HEK293 (cell line): ENCODE measurements around the gene VN1R4.
"Not testable (repeated sequence)": the region's sequence is repeated elsewhere in the genome, so short reads cannot be mapped to it uniquely, and the experiment has no call there.

Experiments used
- CTCF ChIA-PET: fragments of 350-600 bp; formaldehyde crosslinking; extraction: SDS; loops from one replicate; lab custom pipeline; 2021; ENCODE audit warnings: antibody characterized with exemption; lab: Yijun Ruan, JAX
- POLR2A ChIA-PET: fragments of 300-600 bp; formaldehyde crosslinking; extraction: SDS; loops from one replicate; lab custom pipeline; 2020; ENCODE audit warnings: antibody characterized with exemption, inconsistent platforms; lab: Yijun Ruan, JAX
- H3K27ac ChIP-seq: fragments of 200-500 bp; sonication (Bioruptor generic); 2 replicates; pipeline ENCODE4 v1.5.1; 2014; ENCODE audit warnings: low read depth, low read length, control low read depth, inconsistent platforms; ENCODE audit errors: extremely low read depth
- H3K36me3 ChIP-seq, 2 experiments: fragments of 200-500 bp in 1 of 2; sonication (Bioruptor generic) in 1 of 2; 1 replicate in 1 of 2; 2 replicates in 1 of 2; pipeline ENCODE4 v1.5.1; 2014 to 2017; ENCODE audit warnings: inconsistent platforms in 2 of 2, low read length in 2 of 2; ENCODE audit not compliant: control insufficient read depth in 2 of 2, insufficient read depth in 1 of 2
- H3K4me1 ChIP-seq: fragments of 200-500 bp; sonication (Bioruptor generic); 2 replicates; pipeline ENCODE4 v1.5.1; 2014; ENCODE audit warnings: mild to moderate bottlenecking, low read length, inconsistent platforms; ENCODE audit not compliant: control insufficient read depth, insufficient read depth
- H3K4me3 ChIP-seq: 2 replicates; pipeline ENCODE4 v1.5.1; 2011; ENCODE audit warnings: low read depth, mild to moderate bottlenecking, control low read depth, low read length, moderate library complexity
- H3K9me3 ChIP-seq: fragments of 200-500 bp; sonication (Bioruptor generic); 2 replicates; pipeline ENCODE4 v1.5.1; 2014; ENCODE audit warnings: low read depth, low read length, inconsistent platforms; ENCODE audit not compliant: control insufficient read depth, insufficient read depth
- ZNF626 ChIP-seq: fragments of 450-650 bp; sonication (Bioruptor Pico); formaldehyde crosslinking; IDR thresholded peaks from 2 replicates; pipeline ENCODE4 v1.5.1; 2018; ENCODE audit warnings: missing biosample characterization, missing genetic modification characterization, inconsistent platforms
- ZNF660 ChIP-seq: fragments of 450-650 bp; IDR thresholded peaks from 2 replicates; pipeline ENCODE4 v1.5.1; 2018; ENCODE audit warnings: missing biosample characterization, mild to moderate bottlenecking, missing genetic modification characterization
- ZXDB ChIP-seq: fragments of 450-650 bp; formaldehyde crosslinking; IDR thresholded peaks from 2 replicates; pipeline ENCODE4 v1.5.1; 2016; ENCODE audit warnings: missing biosample characterization, missing genetic modification characterization
- TF ChIP-seq, protein P1 (sequence below): fragments of 450-650 bp; formaldehyde crosslinking; IDR thresholded peaks from 2 replicates; pipeline ENCODE4 v1.5.1; 2016; ENCODE audit warnings: missing biosample characterization, missing genetic modification characterization, low read depth
- TF ChIP-seq, protein P2 (sequence below): fragments of 450-650 bp; formaldehyde crosslinking; IDR thresholded peaks from 2 replicates; pipeline ENCODE4 v1.5.1; 2016; ENCODE audit warnings: missing biosample characterization, missing genetic modification characterization
- TF ChIP-seq, protein P3 (sequence below): fragments of 450-650 bp; formaldehyde crosslinking; IDR thresholded peaks from 2 replicates; pipeline ENCODE4 v1.5.1; 2016; ENCODE audit warnings: missing biosample characterization, missing genetic modification characterization
- TF ChIP-seq, protein P4 (sequence below): fragments of 450-650 bp; formaldehyde crosslinking; IDR thresholded peaks from 2 replicates; pipeline ENCODE4 v1.5.1; 2016; ENCODE audit warnings: missing biosample characterization, missing genetic modification characterization, borderline replicate concordance

VN1R4 gene

DNA sequence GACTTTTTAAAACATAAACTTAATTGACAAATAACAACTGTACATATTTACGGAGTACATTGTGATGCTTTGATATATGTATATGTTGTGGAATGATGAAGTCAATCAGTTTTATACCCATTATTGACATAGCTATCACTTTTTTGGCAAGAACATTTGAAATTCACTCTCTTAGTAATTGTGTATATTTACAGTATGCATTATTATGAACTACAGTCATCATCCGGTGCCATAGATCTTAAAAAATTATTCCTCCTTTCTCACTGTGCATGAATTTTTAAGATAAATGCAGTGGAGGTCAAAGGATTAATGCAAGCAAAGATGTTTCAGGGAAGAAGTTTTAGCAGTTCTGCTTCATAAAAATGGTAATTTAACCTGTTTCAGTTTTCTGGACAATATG is 8.0 kb upstream of the VN1R4 start:
- H3K36me3 ChIP-seq: no peaks in the 10 kb centered on the region

DNA sequence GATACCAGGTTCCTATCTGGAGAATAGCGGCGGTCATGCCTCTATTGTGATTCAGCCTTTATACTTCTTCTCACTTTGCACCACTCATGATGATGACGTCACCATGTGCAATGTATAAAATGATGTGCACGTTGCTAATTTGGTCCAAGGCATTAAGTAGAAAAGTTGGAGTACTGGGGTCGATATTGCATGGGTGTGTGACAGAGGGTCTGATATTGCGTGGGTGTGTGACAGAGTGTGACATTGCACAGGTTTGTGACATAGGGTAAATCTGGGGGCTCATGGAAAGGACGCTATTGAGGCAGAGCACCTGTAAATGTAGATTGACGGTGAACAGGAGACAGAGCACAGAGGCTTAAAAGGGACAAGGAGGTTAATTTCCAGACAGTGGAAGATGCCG is 4.5 kb upstream of the VN1R4 start:
- no peaks in the 10 kb centered on the region for H3K9me3 ChIP-seq
- no peak overlapping the region for H3K4me3 ChIP-seq
- CTCF ChIA-PET: no interaction called here
- TF ChIP-seq, protein P1, sequence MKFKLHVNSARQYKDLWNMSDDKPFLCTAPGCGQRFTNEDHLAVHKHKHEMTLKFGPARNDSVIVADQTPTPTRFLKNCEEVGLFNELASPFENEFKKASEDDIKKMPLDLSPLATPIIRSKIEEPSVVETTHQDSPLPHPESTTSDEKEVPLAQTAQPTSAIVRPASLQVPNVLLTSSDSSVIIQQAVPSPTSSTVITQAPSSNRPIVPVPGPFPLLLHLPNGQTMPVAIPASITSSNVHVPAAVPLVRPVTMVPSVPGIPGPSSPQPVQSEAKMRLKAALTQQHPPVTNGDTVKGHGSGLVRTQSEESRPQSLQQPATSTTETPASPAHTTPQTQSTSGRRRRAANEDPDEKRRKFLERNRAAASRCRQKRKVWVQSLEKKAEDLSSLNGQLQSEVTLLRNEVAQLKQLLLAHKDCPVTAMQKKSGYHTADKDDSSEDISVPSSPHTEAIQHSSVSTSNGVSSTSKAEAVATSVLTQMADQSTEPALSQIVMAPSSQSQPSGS: peak; percentile 34; the same call in 1 of the 2 replicates
- TF ChIP-seq, protein P2, sequence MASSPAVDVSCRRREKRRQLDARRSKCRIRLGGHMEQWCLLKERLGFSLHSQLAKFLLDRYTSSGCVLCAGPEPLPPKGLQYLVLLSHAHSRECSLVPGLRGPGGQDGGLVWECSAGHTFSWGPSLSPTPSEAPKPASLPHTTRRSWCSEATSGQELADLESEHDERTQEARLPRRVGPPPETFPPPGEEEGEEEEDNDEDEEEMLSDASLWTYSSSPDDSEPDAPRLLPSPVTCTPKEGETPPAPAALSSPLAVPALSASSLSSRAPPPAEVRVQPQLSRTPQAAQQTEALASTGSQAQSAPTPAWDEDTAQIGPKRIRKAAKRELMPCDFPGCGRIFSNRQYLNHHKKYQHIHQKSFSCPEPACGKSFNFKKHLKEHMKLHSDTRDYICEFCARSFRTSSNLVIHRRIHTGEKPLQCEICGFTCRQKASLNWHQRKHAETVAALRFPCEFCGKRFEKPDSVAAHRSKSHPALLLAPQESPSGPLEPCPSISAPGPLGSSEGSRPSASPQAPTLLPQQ: no peak
- POLR2A ChIA-PET: no interaction called here
- H3K36me3 ChIP-seq: no peaks in the 10 kb centered on the region
- H3K4me1 ChIP-seq: no peaks in the 10 kb centered on the region
- H3K27ac ChIP-seq: no peak overlapping the region

More for the DNA sequence above, 8.0 kb upstream of the VN1R4 start:
- no peak for TF ChIP-seq ZNF626 (tag by site-specific recombination)
- TF ChIP-seq, all 188 proteins: peak for 0
- no peak overlapping the region for H3K4me3 ChIP-seq
- no peaks in the 10 kb centered on the region for H3K9me3 ChIP-seq
- POLR2A ChIA-PET: no interaction called here
- H3K4me1 ChIP-seq: no peaks in the 10 kb centered on the region
- no peak overlapping the region for H3K27ac ChIP-seq
- CTCF ChIA-PET: no interaction called here

DNA sequence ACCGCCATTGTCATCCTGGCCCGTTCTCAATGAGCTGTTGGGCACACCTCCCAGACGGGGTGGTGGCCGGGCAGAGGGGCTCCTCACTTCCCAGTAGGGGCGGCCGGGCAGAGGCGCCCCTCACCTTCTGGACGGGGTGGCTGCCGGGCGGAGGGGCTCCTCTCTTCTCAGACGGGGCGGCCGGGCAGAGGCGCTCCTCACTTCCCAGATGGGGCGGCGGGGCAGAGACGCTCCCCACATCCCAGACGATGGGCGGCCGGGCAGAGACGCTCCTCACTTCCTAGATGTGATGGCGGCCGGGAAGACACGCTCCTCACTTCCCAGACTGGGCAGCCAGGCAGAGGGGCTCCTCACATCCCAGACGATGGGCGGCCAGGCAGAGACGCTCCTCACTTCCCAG is 2.3 kb upstream of the VN1R4 start:
- H3K27ac ChIP-seq, POLR2A ChIA-PET, H3K4me1 ChIP-seq, H3K4me3 ChIP-seq, H3K36me3 ChIP-seq, H3K9me3 ChIP-seq, CTCF ChIA-PET: not testable (repeated sequence)

DNA sequence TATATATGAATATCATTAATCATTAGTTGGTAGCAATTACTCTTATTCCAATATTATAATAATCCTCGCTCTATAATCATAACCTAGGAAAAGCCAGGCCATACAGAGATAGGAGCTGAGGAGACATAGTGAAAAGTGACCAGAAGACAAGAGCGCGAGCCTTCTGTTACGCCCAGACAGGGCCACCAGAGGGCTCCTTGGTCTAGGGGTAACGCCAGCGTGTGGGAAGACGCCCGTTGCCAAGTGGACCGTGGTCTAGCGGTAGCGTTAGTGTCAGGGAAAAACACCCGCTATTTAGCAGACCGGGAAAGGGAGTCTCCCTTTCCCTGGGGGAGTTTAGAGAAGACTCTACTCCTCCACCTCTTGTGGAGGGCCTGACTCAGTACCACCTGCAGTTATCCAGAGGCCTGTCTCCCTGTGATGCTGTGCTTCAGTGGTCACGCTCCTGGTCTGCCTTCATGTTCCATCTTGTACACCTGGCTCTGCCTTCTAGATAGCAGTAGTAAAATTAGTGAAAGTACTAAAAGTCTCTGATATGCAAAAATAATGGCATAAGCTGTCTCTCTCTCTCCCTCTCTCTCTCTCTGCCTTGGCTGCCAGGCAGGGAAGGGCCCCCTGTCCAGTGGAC is 9.7 kb downstream of the VN1R4 start, which contains the start of gene VN1R2:
VN1R2 (plus strand) TSS at position 578 of the 628 bp plus-strand sequence. CDS start 84 bp downstream, outside the sequence.
- CTCF ChIA-PET, H3K9me3 ChIP-seq, H3K36me3 ChIP-seq, H3K4me1 ChIP-seq, POLR2A ChIA-PET, H3K27ac ChIP-seq, H3K4me3 ChIP-seq: not testable (repeated sequence)

DNA sequence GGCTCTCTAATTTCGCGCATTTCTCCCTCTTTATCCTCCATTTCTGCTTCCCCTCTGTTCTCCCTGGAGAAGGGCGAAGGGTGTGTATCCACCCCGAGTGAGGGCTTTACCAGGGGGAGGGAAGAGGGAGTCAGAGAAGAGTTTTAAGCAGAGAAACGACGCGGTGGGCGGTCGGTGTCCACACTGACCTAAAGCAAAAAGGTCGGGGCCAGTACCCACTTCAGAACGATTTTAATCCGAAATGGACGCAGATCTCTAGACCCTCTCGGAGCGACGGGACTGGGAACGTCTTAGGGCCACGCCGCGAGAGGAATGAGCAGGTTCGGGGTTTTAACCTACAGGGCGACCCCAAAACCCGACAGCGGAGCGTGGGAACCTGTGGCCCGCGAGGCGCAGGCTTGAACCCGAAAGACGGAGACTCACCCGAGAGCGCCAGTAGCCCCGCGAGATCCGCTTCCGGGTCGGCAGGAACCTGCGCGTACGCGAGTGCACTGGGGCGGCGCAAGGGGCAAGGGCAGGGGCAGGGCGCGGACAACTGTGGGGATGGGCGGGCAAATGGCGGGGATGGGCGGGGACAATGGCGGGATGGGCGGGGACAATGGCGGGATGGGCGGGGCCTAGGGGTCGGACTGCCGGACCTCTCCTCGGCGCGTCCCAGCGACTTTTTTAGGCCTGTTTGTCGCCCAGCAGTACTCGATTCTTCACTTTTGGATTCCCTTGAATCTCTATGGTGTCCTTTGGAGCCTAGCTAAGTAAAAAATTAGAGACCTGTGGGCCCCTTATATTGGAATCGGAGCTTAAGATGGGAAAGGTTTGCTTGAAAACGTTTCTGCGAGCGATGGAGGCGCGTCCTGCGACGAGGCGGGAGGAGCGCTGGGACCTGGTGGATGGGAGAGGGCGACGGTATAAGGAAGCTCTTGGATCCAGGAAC is 12.8 kb downstream of the VN1R4 start, which contains the start of gene ZNF677:
ZNF677 (minus strand) TSS at position 463 of the 931 bp plus-strand sequence. CDS start 3,323 bp downstream, outside the sequence.
- no peaks in the 10 kb centered on the region; the same call in none of the 2 replicates for H3K9me3 ChIP-seq
- ChIA-PET POLR2A (interaction anchor here (0.6 kb wide), 1 partner anchor 756 kb away, joined by 4 read pairs; no protein-coding TSS in a partner anchor), CTCF (interaction anchor here (0.6 kb wide), 1 partner anchor 46 kb away, joined by 3 read pairs; no protein-coding TSS in a partner anchor)
- no peaks in the 10 kb centered on the region for H3K4me1 ChIP-seq
- H3K27ac ChIP-seq: no peak within 1 kb of the TSS
- H3K4me3 ChIP-seq: peak within 1 kb of the TSS; percentile 78
- H3K36me3 ChIP-seq: peaks cover 0 to 30% of the 10 kb centered on the region in 2 experiments; a peak in 1 of 3 replicates
- TF ChIP-seq ZXDB (tag by site-specific recombination): peak; percentile 96
- TF ChIP-seq, protein P3, sequence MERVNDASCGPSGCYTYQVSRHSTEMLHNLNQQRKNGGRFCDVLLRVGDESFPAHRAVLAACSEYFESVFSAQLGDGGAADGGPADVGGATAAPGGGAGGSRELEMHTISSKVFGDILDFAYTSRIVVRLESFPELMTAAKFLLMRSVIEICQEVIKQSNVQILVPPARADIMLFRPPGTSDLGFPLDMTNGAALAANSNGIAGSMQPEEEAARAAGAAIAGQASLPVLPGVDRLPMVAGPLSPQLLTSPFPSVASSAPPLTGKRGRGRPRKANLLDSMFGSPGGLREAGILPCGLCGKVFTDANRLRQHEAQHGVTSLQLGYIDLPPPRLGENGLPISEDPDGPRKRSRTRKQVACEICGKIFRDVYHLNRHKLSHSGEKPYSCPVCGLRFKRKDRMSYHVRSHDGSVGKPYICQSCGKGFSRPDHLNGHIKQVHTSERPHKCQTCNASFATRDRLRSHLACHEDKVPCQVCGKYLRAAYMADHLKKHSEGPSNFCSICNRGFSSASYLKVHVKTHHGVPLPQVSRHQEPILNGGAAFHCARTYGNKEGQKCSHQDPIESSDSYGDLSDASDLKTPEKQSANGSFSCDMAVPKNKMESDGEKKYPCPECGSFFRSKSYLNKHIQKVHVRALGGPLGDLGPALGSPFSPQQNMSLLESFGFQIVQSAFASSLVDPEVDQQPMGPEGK (tag by site-specific recombination): 0 out of 2 replicates have a peak, but pooled peaks have one; percentile 30
- peak; percentile 23 for TF ChIP-seq ZNF660 (tag by site-specific recombination)
- TF ChIP-seq, protein P4, sequence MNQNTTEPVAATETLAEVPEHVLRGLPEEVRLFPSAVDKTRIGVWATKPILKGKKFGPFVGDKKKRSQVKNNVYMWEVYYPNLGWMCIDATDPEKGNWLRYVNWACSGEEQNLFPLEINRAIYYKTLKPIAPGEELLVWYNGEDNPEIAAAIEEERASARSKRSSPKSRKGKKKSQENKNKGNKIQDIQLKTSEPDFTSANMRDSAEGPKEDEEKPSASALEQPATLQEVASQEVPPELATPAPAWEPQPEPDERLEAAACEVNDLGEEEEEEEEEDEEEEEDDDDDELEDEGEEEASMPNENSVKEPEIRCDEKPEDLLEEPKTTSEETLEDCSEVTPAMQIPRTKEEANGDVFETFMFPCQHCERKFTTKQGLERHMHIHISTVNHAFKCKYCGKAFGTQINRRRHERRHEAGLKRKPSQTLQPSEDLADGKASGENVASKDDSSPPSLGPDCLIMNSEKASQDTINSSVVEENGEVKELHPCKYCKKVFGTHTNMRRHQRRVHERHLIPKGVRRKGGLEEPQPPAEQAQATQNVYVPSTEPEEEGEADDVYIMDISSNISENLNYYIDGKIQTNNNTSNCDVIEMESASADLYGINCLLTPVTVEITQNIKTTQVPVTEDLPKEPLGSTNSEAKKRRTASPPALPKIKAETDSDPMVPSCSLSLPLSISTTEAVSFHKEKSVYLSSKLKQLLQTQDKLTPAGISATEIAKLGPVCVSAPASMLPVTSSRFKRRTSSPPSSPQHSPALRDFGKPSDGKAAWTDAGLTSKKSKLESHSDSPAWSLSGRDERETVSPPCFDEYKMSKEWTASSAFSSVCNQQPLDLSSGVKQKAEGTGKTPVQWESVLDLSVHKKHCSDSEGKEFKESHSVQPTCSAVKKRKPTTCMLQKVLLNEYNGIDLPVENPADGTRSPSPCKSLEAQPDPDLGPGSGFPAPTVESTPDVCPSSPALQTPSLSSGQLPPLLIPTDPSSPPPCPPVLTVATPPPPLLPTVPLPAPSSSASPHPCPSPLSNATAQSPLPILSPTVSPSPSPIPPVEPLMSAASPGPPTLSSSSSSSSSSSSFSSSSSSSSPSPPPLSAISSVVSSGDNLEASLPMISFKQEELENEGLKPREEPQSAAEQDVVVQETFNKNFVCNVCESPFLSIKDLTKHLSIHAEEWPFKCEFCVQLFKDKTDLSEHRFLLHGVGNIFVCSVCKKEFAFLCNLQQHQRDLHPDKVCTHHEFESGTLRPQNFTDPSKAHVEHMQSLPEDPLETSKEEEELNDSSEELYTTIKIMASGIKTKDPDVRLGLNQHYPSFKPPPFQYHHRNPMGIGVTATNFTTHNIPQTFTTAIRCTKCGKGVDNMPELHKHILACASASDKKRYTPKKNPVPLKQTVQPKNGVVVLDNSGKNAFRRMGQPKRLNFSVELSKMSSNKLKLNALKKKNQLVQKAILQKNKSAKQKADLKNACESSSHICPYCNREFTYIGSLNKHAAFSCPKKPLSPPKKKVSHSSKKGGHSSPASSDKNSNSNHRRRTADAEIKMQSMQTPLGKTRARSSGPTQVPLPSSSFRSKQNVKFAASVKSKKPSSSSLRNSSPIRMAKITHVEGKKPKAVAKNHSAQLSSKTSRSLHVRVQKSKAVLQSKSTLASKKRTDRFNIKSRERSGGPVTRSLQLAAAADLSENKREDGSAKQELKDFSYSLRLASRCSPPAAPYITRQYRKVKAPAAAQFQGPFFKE (tag by site-specific recombination): no peak
